Right lung (tissue), 5 donors: ENCODE results near the gene TMEM86B. TPM values are rescaled to one million over a fixed set of nuclear protein-coding genes. Genes with fewer than 3 reads are reported as not detected.
A peak's percentile ranks its signal among the peaks of the same experiment; 100 is the strongest.
"Not testable (repeated sequence)": the region's sequence is repeated elsewhere in the genome, so short reads cannot be mapped to it uniquely, and the experiment has no call there.

Source experiments
- DNase-seq, 2 donors: peaks; one replicate each; pipeline ENCODE4 v3.0.0-alpha.2; 2013
- polyA plus RNA-seq, 5 donors: library from polyadenylated mRNA; unstranded; fragments of 120-200 nt; gene quantifications; one replicate each; pipeline versions ENCODE4 v1.2.1 to v1.2.3, GENCODE V29; 2013; ENCODE audit warnings: inconsistent platforms in 1 of 5, low replicate concordance in 1 of 5; ENCODE audit not compliant: insufficient read length in 5 of 5, insufficient read depth in 1 of 5

Gene TMEM86B
- polyA plus RNA-seq, 5 donors = 2.1 to 5.0 (median 3.4) TPM

- no peak for DNase-seq
Observed at GRCh38 chr19:55223291-55224037, 5.1 kb downstream of the TMEM86B start.

GRCh38 chr19:55220525-55220924 is 8.0 kb downstream of the TMEM86B start:
- no peak for DNase-seq

GRCh38 chr19:55216461-55217198 is 11.9 kb downstream of the TMEM86B start:
- peak; percentile 49 to 52 for DNase-seq

GRCh38 chr19:55213547-55213946 is 15.0 kb downstream of the TMEM86B start:
- DNase-seq = no peak

- DNase-seq = no peak
Observed at GRCh38 chr19:55212447-55212846, 16.1 kb downstream of the TMEM86B start.

DNA sequence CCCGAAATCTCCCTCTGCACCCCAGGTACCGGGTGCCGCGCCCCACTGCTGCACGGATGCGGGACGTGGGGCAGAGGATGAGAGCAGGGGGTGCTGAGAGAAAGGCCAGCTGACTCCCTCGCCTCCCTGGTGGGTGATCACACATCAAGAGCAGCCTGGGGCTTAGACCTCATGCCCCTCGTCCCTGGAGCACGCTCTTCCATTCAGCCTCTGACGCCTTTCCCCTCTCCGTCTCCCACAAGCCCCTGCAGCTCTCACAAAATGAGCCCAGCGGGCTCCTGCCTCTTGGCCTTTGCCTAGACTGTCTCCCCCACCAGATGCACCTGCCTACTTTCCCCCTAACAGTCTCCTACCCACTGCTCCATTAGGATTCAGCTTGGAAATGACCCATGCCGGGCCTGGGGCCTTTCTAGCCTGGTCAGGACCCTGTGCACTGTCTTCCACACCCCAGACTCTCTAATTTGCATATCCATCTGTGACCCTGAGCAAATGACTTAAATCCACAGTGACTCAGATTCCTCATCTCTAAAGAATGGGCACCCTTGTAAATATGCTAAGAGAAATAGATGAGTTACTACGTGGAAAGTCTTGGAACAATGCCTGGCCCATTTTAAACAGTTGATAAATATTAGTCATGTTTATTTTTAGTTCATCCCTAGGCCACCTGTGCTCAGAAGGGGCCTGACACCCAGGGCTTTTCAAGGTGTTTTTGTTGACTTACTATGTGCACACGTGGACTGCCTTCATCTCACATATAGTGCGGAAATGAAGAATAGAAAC is 18.7 kb downstream of the TMEM86B start:
- no peak for DNase-seq

DNA sequence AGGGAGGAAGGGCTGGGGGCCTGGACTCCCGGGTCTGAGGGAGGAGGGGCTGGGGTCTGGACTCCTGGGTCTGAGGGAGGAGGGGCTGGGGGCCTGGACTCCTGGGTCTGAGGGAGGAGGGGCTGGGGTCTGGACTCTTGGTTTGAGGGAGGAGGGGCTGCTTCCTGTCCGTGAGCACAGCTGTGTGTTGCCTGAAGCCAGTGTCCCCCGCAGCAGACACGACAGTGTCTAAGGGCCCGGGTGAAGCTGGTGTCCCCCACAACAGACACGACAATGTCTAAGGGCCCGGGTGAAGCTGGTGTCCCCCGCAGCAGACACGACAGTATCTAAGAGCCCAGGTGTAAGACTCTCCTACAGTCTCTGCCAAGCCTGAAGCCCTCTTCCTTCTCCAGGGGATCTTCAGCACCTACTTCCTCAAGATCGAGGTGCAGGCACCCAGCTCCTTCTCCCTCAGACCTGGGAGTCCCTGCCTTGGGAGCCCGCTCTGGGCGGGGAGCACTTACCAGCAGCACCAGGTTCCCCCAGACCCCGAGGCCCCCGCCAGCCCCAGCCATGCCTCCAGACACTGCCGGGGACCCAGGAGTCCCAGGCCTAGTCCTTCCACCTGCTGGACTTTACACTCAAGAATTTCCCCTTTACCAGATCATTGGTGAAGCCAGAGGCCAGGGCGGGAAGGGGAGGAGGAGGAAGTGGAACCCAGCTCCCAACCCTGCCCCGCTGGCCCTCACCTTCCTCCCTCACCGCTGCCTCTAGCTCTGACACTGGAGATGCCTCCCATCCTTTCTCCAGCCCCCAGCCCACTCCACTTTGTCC is 19.5 kb downstream of the TMEM86B start, which contains the start of gene PTPRH:
Gene PTPRH, minus strand, starts transcription at position 622 of the 813 bp plus-strand sequence. Its CDS starts 68 bp downstream, at position 554.
- no peak for DNase-seq

DNA sequence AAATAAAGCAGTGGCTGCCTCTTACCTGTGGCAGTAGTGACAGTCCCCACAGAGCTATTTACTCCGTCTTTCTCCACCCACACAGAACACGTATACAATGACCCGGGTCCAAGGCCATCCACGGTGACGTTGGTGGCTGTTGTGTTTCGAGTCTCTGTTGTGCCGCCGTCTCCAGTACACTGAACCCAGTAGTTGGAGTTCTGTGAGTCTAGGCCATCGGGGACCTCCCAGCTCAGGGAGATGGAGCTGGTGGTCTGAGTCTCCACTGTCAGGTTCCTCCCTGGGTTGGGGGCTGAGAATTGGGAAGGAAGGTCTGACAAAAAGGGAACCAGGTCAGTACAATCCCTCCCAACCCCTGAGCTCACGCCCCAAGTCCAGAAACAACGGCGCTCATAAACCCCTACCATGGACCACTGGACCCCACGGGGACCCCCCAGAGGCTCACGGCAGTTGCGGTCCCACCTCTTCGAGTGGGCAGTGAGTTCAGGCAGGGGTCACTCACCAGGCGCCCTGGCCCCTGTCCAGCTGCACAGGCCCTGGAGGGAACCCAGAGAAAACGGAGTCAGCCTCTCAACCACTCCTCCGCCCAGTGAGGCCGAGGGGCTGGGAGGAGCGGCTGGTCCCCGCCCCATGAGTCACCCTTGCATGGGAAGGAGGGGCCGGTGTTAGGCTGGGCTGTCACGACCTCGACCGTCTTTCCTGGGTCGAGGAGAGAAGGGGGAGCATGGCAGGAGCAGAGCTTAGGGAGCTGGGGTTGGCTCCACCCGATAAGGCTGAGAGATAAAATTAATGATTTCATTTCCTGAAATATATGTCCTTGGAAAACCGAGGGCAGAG is 21.7 kb downstream of the TMEM86B start:
- DNase-seq = peak in 1 of 2 donors; percentile 15

- DNase-seq = not testable (repeated sequence)
Observed at GRCh38 chr19:55202199-55202598, 26.4 kb downstream of the TMEM86B start.

DNA sequence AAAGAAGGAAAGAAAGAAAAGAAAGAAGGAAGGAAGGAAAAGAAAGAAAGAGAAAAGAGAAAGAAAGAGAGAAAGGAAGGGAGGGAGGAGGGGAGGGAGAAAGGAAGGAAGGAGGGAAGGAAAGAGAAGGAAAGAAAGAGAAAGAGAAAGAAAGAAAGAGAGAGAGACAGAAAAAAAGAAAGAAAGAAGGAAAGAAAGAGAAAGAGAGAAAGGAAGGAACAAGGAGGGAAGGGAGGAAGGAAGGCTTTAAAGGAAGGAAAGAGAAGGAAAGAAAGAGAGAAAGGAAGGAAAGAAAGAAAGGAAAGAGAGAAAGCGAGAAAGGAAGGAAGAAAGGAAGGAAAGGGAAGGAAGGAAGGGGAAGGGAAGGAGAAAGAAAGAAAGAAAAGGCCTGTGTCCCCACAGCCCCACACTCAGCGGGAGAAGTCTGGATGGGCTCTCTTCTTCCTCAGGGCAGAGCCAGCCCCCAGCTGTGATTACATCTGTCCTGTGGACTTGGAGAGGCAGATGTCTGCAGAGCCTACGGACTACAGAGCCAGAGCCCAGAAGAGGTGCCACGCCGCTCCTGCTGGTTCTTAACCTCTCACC is 28.9 kb downstream of the TMEM86B start:
- no peak for DNase-seq

DNA sequence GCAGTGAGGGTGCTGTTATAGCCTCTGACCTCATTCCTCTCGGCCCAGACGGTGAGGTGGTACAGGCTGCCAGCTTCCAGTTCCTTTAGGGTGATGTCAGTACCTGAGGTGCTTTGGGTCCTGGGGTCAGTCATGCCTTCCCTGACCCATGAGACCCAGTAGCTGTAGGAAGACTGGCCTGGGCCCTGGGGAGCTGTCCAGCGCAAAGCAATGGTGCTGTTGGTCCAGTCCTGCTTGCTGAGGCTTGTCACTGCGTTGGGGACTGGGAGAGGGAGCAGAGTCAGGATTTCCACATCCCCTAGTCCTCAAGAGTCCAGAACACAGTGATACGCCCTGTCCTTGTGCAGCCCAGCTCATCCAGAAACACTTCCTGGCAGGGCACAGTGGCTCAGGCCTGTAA is 29.9 kb downstream of the TMEM86B start:
- no peak for DNase-seq

- DNase-seq = no peak
Observed at GRCh38 chr19:55197528-55197927, 31.0 kb downstream of the TMEM86B start.

GRCh38 chr19:55196803-55197202 is 31.8 kb downstream of the TMEM86B start:
- DNase-seq = no peak

GRCh38 chr19:55193481-55193880 is 35.1 kb downstream of the TMEM86B start:
- DNase-seq = no peak

DNA sequence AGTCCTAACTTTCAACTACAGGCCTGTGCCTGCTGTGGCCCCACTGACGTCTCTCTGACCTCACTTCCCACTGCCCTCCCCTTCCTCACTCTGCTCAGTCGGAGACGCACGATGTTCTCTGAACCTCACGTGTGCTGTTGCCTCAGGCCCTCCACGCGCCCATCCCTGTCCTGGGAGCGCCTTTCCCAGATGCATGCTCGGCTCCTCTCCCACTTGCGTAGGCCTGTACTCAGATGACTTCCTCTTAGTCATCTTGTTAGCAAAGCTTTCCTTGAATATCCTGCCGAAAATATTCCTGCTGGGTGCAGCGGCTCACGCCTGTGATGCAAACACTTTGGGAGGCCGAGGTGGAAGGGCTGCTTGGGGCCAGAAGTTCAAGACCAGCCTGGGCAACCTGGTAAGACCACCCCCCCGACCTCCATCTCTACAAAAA is 39.1 kb downstream of the TMEM86B start:
- no peak for DNase-seq

DNA sequence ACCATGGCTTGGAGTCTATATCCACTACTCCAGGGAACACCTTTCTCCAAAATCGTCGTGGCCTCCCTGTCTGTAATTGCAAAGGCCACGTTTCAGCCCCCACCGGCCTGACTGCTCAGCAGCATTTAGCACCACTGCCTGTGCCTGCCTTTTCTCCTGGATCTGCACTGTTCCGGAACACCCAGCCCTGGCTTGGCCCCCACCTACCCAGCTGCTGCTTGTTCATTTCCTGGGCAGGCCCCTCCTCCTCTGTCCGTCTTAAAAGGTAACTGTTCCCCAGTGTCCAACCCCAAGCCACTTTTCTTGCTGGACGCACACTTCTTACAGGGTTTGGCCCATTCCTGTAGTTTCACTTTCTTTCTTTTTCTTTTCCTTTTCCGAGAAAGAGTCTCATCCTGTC is 39.9 kb downstream of the TMEM86B start:
- DNase-seq = no peak

- DNase-seq = no peak
Observed at GRCh38 chr19:55186080-55186479, 42.5 kb downstream of the TMEM86B start.

DNA sequence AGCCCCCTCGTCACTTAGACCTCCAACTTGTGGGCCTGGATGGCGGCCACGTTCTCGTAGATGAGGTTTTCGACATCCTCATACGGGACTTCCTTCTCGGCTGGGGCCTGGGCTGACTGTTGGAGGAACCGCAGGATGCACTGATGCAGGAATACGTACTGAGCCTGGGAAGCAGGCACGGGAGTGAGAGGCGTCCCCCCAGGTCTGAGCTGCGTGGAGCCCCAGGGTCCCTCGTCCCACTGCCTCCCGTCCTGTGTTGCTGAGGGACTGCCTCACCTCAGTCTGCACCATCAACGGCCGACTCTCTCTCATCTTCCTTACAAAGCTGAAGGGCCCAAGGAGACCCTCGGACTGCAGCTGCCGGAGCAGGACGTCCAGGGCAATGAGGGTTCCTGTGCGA is 46.8 kb downstream of the TMEM86B start:
- no peak for DNase-seq

DNA sequence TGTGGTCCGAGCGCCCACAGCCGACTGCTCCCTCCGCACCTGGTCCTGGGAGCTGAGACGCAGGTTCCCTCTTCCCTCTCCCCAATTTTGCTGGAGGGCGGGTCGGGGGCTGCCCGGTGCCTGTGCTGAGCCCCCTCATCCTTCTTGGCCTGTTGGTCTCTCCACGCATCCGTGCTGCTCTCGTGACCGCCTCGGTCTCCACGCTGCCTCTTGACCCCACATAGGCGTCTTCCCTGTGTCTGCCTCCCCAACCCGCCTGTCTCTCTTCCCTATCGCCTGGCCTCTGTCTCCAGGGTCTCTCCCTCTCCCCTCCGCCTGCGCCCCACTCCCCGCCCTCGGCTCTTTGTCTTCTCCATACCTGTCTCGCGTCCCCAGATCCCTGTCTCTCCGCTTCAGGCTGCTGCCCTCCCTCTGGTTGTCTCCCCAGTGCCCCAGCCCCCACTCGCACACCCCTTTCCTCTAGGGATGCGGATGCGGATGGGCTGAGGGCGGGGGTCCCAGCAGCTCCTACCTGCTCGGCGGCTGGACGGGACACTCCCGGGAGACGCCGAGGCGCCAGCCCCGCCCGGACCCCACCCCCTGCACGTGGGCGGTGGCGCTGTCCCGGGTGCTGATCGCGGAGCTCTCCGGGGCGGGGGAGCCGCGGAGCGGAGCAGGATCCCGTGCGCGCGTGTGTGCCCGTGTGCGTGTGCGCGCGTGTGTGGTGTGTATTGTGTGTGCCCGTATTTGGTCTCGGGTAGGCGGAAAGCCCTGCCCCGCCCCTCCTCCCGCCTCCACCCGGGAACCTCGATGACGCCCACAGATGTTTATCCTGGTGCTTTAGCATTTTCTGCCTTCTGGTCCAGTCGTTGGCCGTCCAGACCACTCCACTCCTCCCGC is 48.7 kb downstream of the TMEM86B start, which contains the start of gene SYT5:
Gene SYT5, minus strand, starts transcription at position 684 of the 879 bp plus-strand sequence. CDS start 1,248 bp downstream, outside the sequence.
- DNase-seq = no peak
